K562 (cell line): Measurements from ENCODE around the gene SLC12A9. TPM values are rescaled to one million over a fixed set of nuclear protein-coding genes. Genes with fewer than 3 reads are reported as not detected.
A peak's percentile ranks its signal among the peaks of the same experiment; 100 is the strongest.

Experiments
- ATAC-seq: fragments of 200-7000 bp; cut with Tn5 transposase; 3 replicates; pipeline ENCODE4 v1.9.1; 2020; ENCODE audit warnings: moderate library complexity
- BruUV-seq: library from RNA; stranded (reverse); fragments of 400-500 nt; replicated peaks from 2 replicates; lab custom pipeline; 2021; lab: Mats Ljungman, UMichigan
- CTCF ChIA-PET: fragments of 300-600 bp; formaldehyde crosslinking; extraction: SDS; loops from one replicate; lab custom pipeline; 2021; ENCODE audit warnings: low intra/inter-chr PET ratio; lab: Yijun Ruan, JAX
- POLR2A ChIA-PET: fragments of 300-600, 350-650 bp; sonication (Branson Sonifier 250); formaldehyde crosslinking; extraction: SDS; loops from one replicate; lab custom pipeline; 2021; ENCODE audit warnings: antibody characterized with exemption, inconsistent platforms; lab: Yijun Ruan, JAX
- DNase-seq, 4 experiments: peaks; one replicate each; pipeline versions ENCODE4 v3.0.0 to v3.0.0-alpha.2; 2011 to 2018; ENCODE audit warnings: low spot score in 3 of 4, mixed read lengths in 3 of 4; ENCODE audit errors: extremely low read depth in 1 of 4
- FAIRE-seq: peaks from 2 replicates; lab custom pipeline; 2011; peaks lifted over from hg19 to GRCh38; lab: Jason Lieb, UNC
- H2AFZ ChIP-seq: 2 replicates; pipeline ENCODE4 v1.6.0; 2011; ENCODE audit warnings: low read depth, low read length, control low read depth, inconsistent platforms
- H3K27ac ChIP-seq: fragments of 200-600 bp; 3 replicates; pipeline ENCODE4 v1.8.0; 2011; ENCODE audit warnings: low read depth, mild to moderate bottlenecking, control low read depth, inconsistent platforms, low read length, moderate library complexity, mixed read lengths; ENCODE audit errors: extremely low read depth
- H3K27me3 ChIP-seq, 2 experiments: fragments of 300-600 bp in 1 of 2; 2 replicates in 1 of 2; 3 replicates in 1 of 2; pipeline versions ENCODE4 v1.6.0 to v1.8.0; 2011; ENCODE audit warnings: inconsistent platforms in 2 of 2, low read length in 2 of 2, mild to moderate bottlenecking in 1 of 2, mixed read lengths in 1 of 2, moderate library complexity in 1 of 2; ENCODE audit not compliant: control insufficient read depth in 2 of 2, insufficient read depth in 2 of 2
- H3K36me3 ChIP-seq: fragments of 300-600 bp; 3 replicates; pipeline ENCODE4 v1.8.0; 2011; ENCODE audit warnings: mild to moderate bottlenecking, low read length, inconsistent platforms; ENCODE audit not compliant: control insufficient read depth, insufficient read depth
- H3K4me1 ChIP-seq, 2 experiments: fragments of 200-600 bp in 1 of 2; replicated peaks in 1 of 2; 2 replicates in 1 of 2; 3 replicates in 1 of 2; pipeline versions ENCODE4 v1.5.1 to v1.8.0; 2011; ENCODE audit warnings: inconsistent platforms in 2 of 2, low read length in 2 of 2, mild to moderate bottlenecking in 1 of 2, mixed read lengths in 1 of 2, moderate library complexity in 1 of 2; ENCODE audit not compliant: control insufficient read depth in 2 of 2, insufficient read depth in 2 of 2
- H3K4me2 ChIP-seq: 2 replicates; pipeline ENCODE4 v1.6.1; 2011; ENCODE audit warnings: low read length, control low read depth, inconsistent platforms, mixed read lengths; ENCODE audit not compliant: insufficient read depth
- H3K4me3 ChIP-seq: fragments of 200-600 bp; sonication (generic), shearing (Covaris generic); 2 replicates; pipeline ENCODE4 v1.5.1; 2016; ENCODE audit warnings: control low read depth, inconsistent platforms
- H3K79me2 ChIP-seq: fragments of 200-600 bp; 3 replicates; pipeline ENCODE4 v1.8.0; 2011; ENCODE audit warnings: low read length, inconsistent platforms; ENCODE audit not compliant: control insufficient read depth, insufficient read depth
- H3K9ac ChIP-seq, 2 experiments: 2 replicates each; pipeline versions ENCODE4 v1.6.0 to v1.6.1; 2011; ENCODE audit warnings: low read depth in 2 of 2, low read length in 2 of 2, control low read depth in 1 of 2, inconsistent platforms in 1 of 2, mild to moderate bottlenecking in 1 of 2, mixed read lengths in 1 of 2; ENCODE audit not compliant: insufficient read depth in 1 of 2
- H3K9me1 ChIP-seq: one replicate; pipeline ENCODE4 v1.6.0; 2011; ENCODE audit warnings: inconsistent platforms, mild to moderate bottlenecking, low read length, moderate library complexity; ENCODE audit not compliant: control insufficient read depth, insufficient read depth
- H3K9me3 ChIP-seq: replicated peaks from 2 replicates; pipeline ENCODE4 v1.5.1; 2011; ENCODE audit warnings: low read depth, low read length, inconsistent platforms; ENCODE audit not compliant: control insufficient read depth, insufficient read depth
- H4K20me1 ChIP-seq: replicated peaks from 2 replicates; pipeline ENCODE4 v1.6.1; 2011; ENCODE audit warnings: low read length, inconsistent platforms, mixed read lengths; ENCODE audit not compliant: control insufficient read depth, insufficient read depth
- IFI16 ChIP-seq: fragments of 250-450 bp; sonication (Bioruptor Pico); IDR thresholded peaks from 2 replicates; pipeline ENCODE4 v2.1.2; 2022; ENCODE audit warnings: mild to moderate bottlenecking, inconsistent platforms
- MBD1 ChIP-seq: fragments of 250-450 bp; sonication (Bioruptor Pico); IDR thresholded peaks from 2 replicates; pipeline ENCODE4 v1.8.0; 2022; ENCODE audit warnings: inconsistent platforms
- NCOA1 ChIP-seq: fragments of 450-650 bp; IDR thresholded peaks from 2 replicates; pipeline ENCODE4 v1.6.1; 2016; ENCODE audit warnings: low read depth
- NFATC3 ChIP-seq: fragments of 450-650 bp; IDR thresholded peaks from 2 replicates; pipeline ENCODE4 v1.6.1; 2017; ENCODE audit warnings: mild to moderate bottlenecking
- NFXL1 ChIP-seq: fragments of 450-650 bp; formaldehyde crosslinking; IDR thresholded peaks from 2 replicates; pipeline ENCODE4 v1.4.0; 2021; ENCODE audit warnings: mild to moderate bottlenecking
- NONO ChIP-seq, 2 experiments: fragments of 200-400 bp in 1 of 2; fragments of 450-650 bp in 1 of 2; formaldehyde crosslinking in 1 of 2; IDR thresholded peaks; 2 replicates each; pipeline ENCODE4 v1.6.1; 2017; ENCODE audit warnings: low read depth in 2 of 2, mild to moderate bottlenecking in 2 of 2, moderate library complexity in 2 of 2, low read length in 1 of 2
- POLR2G ChIP-seq: fragments of 200-400 bp; formaldehyde crosslinking; IDR thresholded peaks from 2 replicates; pipeline ENCODE4 v1.6.1; 2017; ENCODE audit warnings: low read depth, mild to moderate bottlenecking, antibody characterized with exemption, low read length, moderate library complexity
- PPARD ChIP-seq: fragments of 250-450 bp; sonication (Bioruptor Pico); IDR thresholded peaks from 2 replicates; pipeline ENCODE4 v1.8.0; 2022; ENCODE audit warnings: inconsistent platforms, mild to moderate bottlenecking, moderate library complexity
- SAP30 ChIP-seq: fragments of 200-600 bp; sonication (generic); IDR thresholded peaks from 2 replicates; pipeline ENCODE4 v1.6.1; 2012; ENCODE audit warnings: borderline replicate concordance, low read depth, mild to moderate bottlenecking, moderate library complexity, low read length, control low read depth, inconsistent platforms; ENCODE audit not compliant: insufficient read depth, poor library complexity, severe bottlenecking
- SMARCB1 ChIP-seq: IDR thresholded peaks from 2 replicates; pipeline ENCODE4 v1.6.1; 2011; ENCODE audit warnings: improper control_type of control experiment, low read depth; ENCODE audit not compliant: insufficient read length
- TAF9B ChIP-seq: fragments of 450-650 bp; IDR thresholded peaks from 2 replicates; pipeline ENCODE4 v1.6.1; 2018; ENCODE audit warnings: mild to moderate bottlenecking; ENCODE audit not compliant: partially characterized antibody
- TFAM ChIP-seq: fragments of 250-450 bp; sonication (Bioruptor Pico); conservative IDR thresholded peaks from 2 replicates; pipeline ENCODE4 v1.5.0; 2021; ENCODE audit warnings: mild to moderate bottlenecking, moderate library complexity
- ZC3H8 ChIP-seq: fragments of 450-650 bp; IDR thresholded peaks from 2 replicates; pipeline ENCODE4 v1.6.1; 2017
- ZFP36 ChIP-seq: fragments of 150-350 bp; IDR thresholded peaks from 2 replicates; pipeline ENCODE4 v1.6.1; 2018; ENCODE audit warnings: low read length, low read depth; ENCODE audit not compliant: partially characterized antibody
- ZNF449 ChIP-seq: fragments of 250-450 bp; sonication (Bioruptor Pico); IDR thresholded peaks from 2 replicates; pipeline ENCODE4 v1.8.0; 2022; ENCODE audit warnings: moderate library complexity, mild to moderate bottlenecking, inconsistent platforms
- WGBS: fragments of 100-300 bp; shearing (Covaris generic); methylation state at CpG from one replicate; pipeline ENCODE4 v1.1.6; 2016; ENCODE audit warnings: low coverage, mixed read lengths; ENCODE audit not compliant: insufficient coverage; ENCODE audit errors: missing lambda C conversion rate; 5-methylcytosine and 5-hydroxymethylcytosine counted together
- in situ Hi-C: fragments of 300-500 bp; cut with MboI; formaldehyde crosslinking; loops from 4 replicates; pipeline ENCODE4 v1.15.0; 2018; ENCODE audit warnings: inconsistent platforms, mixed read lengths
- intact Hi-C: fragments of 100-400 bp; cut with micrococcal nuclease; formaldehyde crosslinking; loops from 2 replicates; pipeline ENCODE4 v1.14.2; 2022
- polyA plus RNA-seq, 8 experiments: library from polyadenylated mRNA; depleted of rRNA in 4 of 8; stranded (reverse) in 5 of 8; unstranded in 3 of 8; fragments of >200 nt; fragmentation: Nextera tagmentation in 2 of 8; fragmentation: Illumina TruSeq in 1 of 8; extraction: Ambion mirVana in 2 of 8; extraction: Trizol in 1 of 8; gene quantifications; 2 replicates each; pipeline versions ENCODE4 v1.2.1 to v1.2.3, GENCODE V29; 2011 to 2014; ENCODE audit warnings: inconsistent platforms in 1 of 8, missing spikeins in 1 of 8
- total RNA-seq, 7 experiments: library from RNA; depleted of rRNA in 6 of 7; stranded (reverse); fragments of >200 nt in 6 of 7; fragmentation: Illumina TruSeq in 2 of 7; extraction: Trizol in 2 of 7; gene quantifications; 2 replicates each; pipeline versions ENCODE4 v1.2.1 to v1.2.3, GENCODE V29; 2011 to 2021; ENCODE audit warnings: low replicate concordance in 1 of 7

SLC12A9 gene
- total and polyA plus RNA-seq, 9 of the 15 experiments (the other 6 are each of a cell fraction or from before 2014, with no cell fraction given): 0.06 to 20.2 (median 10.7) TPM

- H3K27ac ChIP-seq: no peak overlapping the region
- FAIRE-seq: no peak
- H3K4me3 ChIP-seq: no peak overlapping the region
- H3K79me2 ChIP-seq: no peaks in the 10 kb centered on the region
- DNase-seq: no peak
- no peaks in the 10 kb centered on the region for H3K9me1 ChIP-seq
- 95% methylated on average over 18 of the region's 18 CpGs for WGBS
- H2AFZ ChIP-seq: no peak overlapping the region
- BruUV-seq: no TSS peak
- peaks cover 14 to 42% of the 10 kb centered on the region in 2 experiments; a peak in 4 of 5 replicates for H3K4me1 ChIP-seq
- ATAC-seq: no peak
- H3K27me3 ChIP-seq: no peaks in the 10 kb centered on the region
- H3K36me3 ChIP-seq: no peaks in the 10 kb centered on the region
- no peak for TF ChIP-seq ZFP36
- no peak for TF ChIP-seq PPARD (CRISPR knock-in tag)
- no peak for TF ChIP-seq NFXL1 (CRISPR knock-in tag)
- TF ChIP-seq MBD1: no peak
- no peak for TF ChIP-seq NFATC3
- no peak for TF ChIP-seq TAF9B
- TF ChIP-seq POLR2G: no peak
- no peak for TF ChIP-seq IFI16 (CRISPR knock-in tag)
- TF ChIP-seq SMARCB1: no peak
- TF ChIP-seq ZC3H8: no peak
- TF ChIP-seq TFAM (CRISPR knock-in tag): no peak
- no peak for TF ChIP-seq NONO (IDR thresholded peaks at IDR 0.05; ENCODE audit: low read depth in 2 of 2, low read length in 1 of 2)
- TF ChIP-seq NCOA1: no peak
- no peak for TF ChIP-seq ZNF449
- no peak for TF ChIP-seq SAP30
- ChIA-PET CTCF (no interaction called here), POLR2A (no interaction called here)
- no peaks in the 10 kb centered on the region for H4K20me1 ChIP-seq
- intact Hi-C loops: no loop called here
- peak overlapping the region in 1 of 2 experiments; percentile 31; a peak in 2 of 4 replicates for H3K9ac ChIP-seq
- in situ Hi-C loops: no loop called here
- H3K9me3 ChIP-seq: no peaks in the 10 kb centered on the region
- no peak overlapping the region for H3K4me2 ChIP-seq
Measured at GRCh38 chr7:100839361-100839760, 13.2 kb upstream of the SLC12A9 start.
